H9 (cell line): Measurements from ENCODE around the gene INPP5A. TPM values are rescaled to one million over a fixed set of nuclear protein-coding genes. Genes with fewer than 3 reads are reported as not detected.

Experiments
- DNase-seq: peaks from one replicate; pipeline ENCODE4 v3.0.0-alpha.2; 2017
- H2AFZ ChIP-seq: one replicate; pipeline ENCODE4 v1.6.1; 2013; ENCODE audit warnings: mild to moderate bottlenecking, low read length, control low read depth, moderate library complexity
- H2AK5ac ChIP-seq: 2 replicates; pipeline ENCODE4 v1.6.1; 2013; ENCODE audit warnings: low read length, control low read depth, mixed read lengths; ENCODE audit not compliant: insufficient read length
- H2BK120ac ChIP-seq: one replicate; pipeline ENCODE4 v1.6.1; 2013; ENCODE audit warnings: low read depth, mild to moderate bottlenecking, low read length, control low read depth, inconsistent platforms; ENCODE audit not compliant: poor library complexity, severe bottlenecking
- H2BK12ac ChIP-seq: 2 replicates; pipeline ENCODE4 v1.6.1; 2013; ENCODE audit warnings: low read length, control low read depth, mixed read lengths, low read depth; ENCODE audit not compliant: insufficient read length
- H2BK15ac ChIP-seq: 2 replicates; pipeline ENCODE4 v1.6.1; 2013; ENCODE audit warnings: low read depth, low read length, control low read depth
- H2BK20ac ChIP-seq: one replicate; pipeline ENCODE4 v1.6.1; 2013; ENCODE audit warnings: low read depth, mild to moderate bottlenecking, low read length, control low read depth, inconsistent platforms; ENCODE audit not compliant: poor library complexity, severe bottlenecking
- H2BK5ac ChIP-seq: 2 replicates; pipeline ENCODE4 v1.6.1; 2013; ENCODE audit warnings: low read length, control low read depth, mixed read lengths; ENCODE audit not compliant: insufficient read length
- H3K14ac ChIP-seq: 2 replicates; pipeline ENCODE4 v1.6.1; 2013; ENCODE audit warnings: low read length, control low read depth; ENCODE audit not compliant: insufficient read depth
- H3K18ac ChIP-seq: 2 replicates; pipeline ENCODE4 v1.6.1; 2013; ENCODE audit warnings: low read depth, mild to moderate bottlenecking, mixed read lengths, low read length, control low read depth; ENCODE audit not compliant: insufficient read length
- H3K23ac ChIP-seq: 2 replicates; pipeline ENCODE4 v1.6.1; 2013; ENCODE audit warnings: low read length, control low read depth, mixed read lengths, low read depth; ENCODE audit not compliant: insufficient read length
- H3K23me2 ChIP-seq: 2 replicates; pipeline ENCODE4 v1.6.1; 2013; ENCODE audit warnings: low read depth, mild to moderate bottlenecking, mixed read lengths, low read length, control low read depth; ENCODE audit not compliant: insufficient read length, poor library complexity, severe bottlenecking
- H3K27ac ChIP-seq: 2 replicates; pipeline ENCODE4 v1.5.1; 2013; ENCODE audit warnings: low read length, control low read depth, mixed read lengths, low read depth; ENCODE audit not compliant: insufficient read length
- H3K27me3 ChIP-seq: 2 replicates; pipeline ENCODE4 v1.6.1; 2013; ENCODE audit warnings: low read length, control low read depth, inconsistent platforms; ENCODE audit not compliant: insufficient read depth
- H3K4ac ChIP-seq: 2 replicates; pipeline ENCODE4 v1.6.1; 2013; ENCODE audit warnings: low read depth, mild to moderate bottlenecking, control low read depth, inconsistent platforms, low read length, moderate library complexity
- H3K4me1 ChIP-seq: 2 replicates; pipeline ENCODE4 v1.6.1; 2013; ENCODE audit warnings: low read length, control low read depth, inconsistent platforms; ENCODE audit not compliant: insufficient read depth
- H3K4me2 ChIP-seq: 2 replicates; pipeline ENCODE4 v1.6.1; 2013; ENCODE audit warnings: low read length, control low read depth, mixed read lengths; ENCODE audit not compliant: insufficient read length, insufficient read depth
- H3K56ac ChIP-seq: 2 replicates; pipeline ENCODE4 v1.6.1; 2013; ENCODE audit warnings: low read depth, mild to moderate bottlenecking, mixed read lengths, low read length, control low read depth; ENCODE audit not compliant: insufficient read length
- H3K79me1 ChIP-seq: 2 replicates; pipeline ENCODE4 v1.6.1; 2013; ENCODE audit warnings: low read depth, mild to moderate bottlenecking, moderate library complexity, low read length, control low read depth, inconsistent platforms; ENCODE audit not compliant: insufficient read depth, poor library complexity, severe bottlenecking
- H3K79me2 ChIP-seq: 2 replicates; pipeline ENCODE4 v1.6.1; 2013; ENCODE audit warnings: low read length, control low read depth, inconsistent platforms; ENCODE audit not compliant: insufficient read depth
- H3K9ac ChIP-seq: 2 replicates; pipeline ENCODE4 v1.6.1; 2013; ENCODE audit warnings: low read length, control low read depth, mixed read lengths; ENCODE audit not compliant: insufficient read length; ENCODE audit errors: extremely low read depth
- H3K9me3 ChIP-seq: one replicate; pipeline ENCODE4 v1.6.1; 2013; ENCODE audit warnings: low read depth, low read length, inconsistent platforms; ENCODE audit not compliant: control insufficient read depth
- H3T11ph ChIP-seq: one replicate; pipeline ENCODE4 v1.6.1; 2013; ENCODE audit warnings: mild to moderate bottlenecking, low read length, control low read depth, inconsistent platforms
- H4K20me1 ChIP-seq: one replicate; pipeline ENCODE4 v1.6.1; 2013; ENCODE audit not compliant: control insufficient read depth, insufficient read length, insufficient read depth
- H4K5ac ChIP-seq: 2 replicates; pipeline ENCODE4 v1.6.1; 2013; ENCODE audit warnings: low read depth, mild to moderate bottlenecking, mixed read lengths, low read length, control low read depth; ENCODE audit not compliant: insufficient read length
- H4K8ac ChIP-seq: replicated peaks from 2 replicates; pipeline ENCODE4 v1.6.1; 2013; ENCODE audit warnings: low read length, control low read depth, mixed read lengths, low read depth; ENCODE audit not compliant: insufficient read length
- H4K91ac ChIP-seq: 2 replicates; pipeline ENCODE4 v1.6.1; 2013; ENCODE audit warnings: low read depth, mild to moderate bottlenecking, moderate library complexity, mixed read lengths, low read length, control low read depth; ENCODE audit not compliant: insufficient read length
- H3K27ac Mint-ChIP-seq, 3 experiments: 2 replicates in 2 of 3; 3 replicates in 1 of 3; pipeline ENCODE4 v1.8.0; 2020 to 2021; ENCODE audit warnings: mixed read lengths in 3 of 3, mild to moderate bottlenecking in 1 of 3, moderate library complexity in 1 of 3
- H3K27me3 Mint-ChIP-seq: 2 replicates; pipeline ENCODE4 v1.8.0; 2021; ENCODE audit warnings: low read depth, mild to moderate bottlenecking, moderate library complexity, mixed read lengths
- H3K36me3 Mint-ChIP-seq, 3 experiments: 2 replicates in 2 of 3; 3 replicates in 1 of 3; pipeline ENCODE4 v1.8.0; 2020 to 2021; ENCODE audit warnings: low read depth in 3 of 3, mixed read lengths in 3 of 3; ENCODE audit not compliant: insufficient read depth in 1 of 3
- H3K4me1 Mint-ChIP-seq, 2 experiments: 2 replicates each; pipeline ENCODE4 v1.8.0; 2020; ENCODE audit warnings: mixed read lengths in 2 of 2
- H3K4me3 Mint-ChIP-seq, 2 experiments: 2 replicates in 1 of 2; 3 replicates in 1 of 2; pipeline ENCODE4 v1.8.0; 2020 to 2021; ENCODE audit warnings: mild to moderate bottlenecking in 2 of 2, mixed read lengths in 2 of 2, moderate library complexity in 1 of 2
- H3K9me3 Mint-ChIP-seq, 2 experiments: 2 replicates in 1 of 2; 3 replicates in 1 of 2; pipeline ENCODE4 v1.8.0; 2020; ENCODE audit warnings: mild to moderate bottlenecking in 2 of 2, mixed read lengths in 2 of 2, moderate library complexity in 1 of 2
- WGBS: extraction: QIAGEN DNeasy Blood & Tissue Kit; methylation state at CpG from one replicate; pipeline ENCODE4 v1.1.7; 2013; ENCODE audit warnings: missing lambda C conversion rate, low lambda C conversion rate, mixed read lengths; ENCODE audit not compliant: insufficient read length; ENCODE audit errors: extremely low coverage; 5-methylcytosine and 5-hydroxymethylcytosine counted together
- total RNA-seq: library from RNA; stranded (reverse); gene quantifications from 2 replicates; pipeline ENCODE4 v1.2.1, GENCODE V29; 2021
- TF ChIP-seq, protein P1 (sequence below): fragments of 200-600 bp; sonication (generic); conservative IDR thresholded peaks from 3 replicates; pipeline ENCODE4 v1.8.0; 2021; ENCODE audit warnings: antibody characterized with exemption, mild to moderate bottlenecking

The INPP5A gene
- total RNA-seq, 1 experiment from 2014 or later: 17.7 TPM

DNA sequence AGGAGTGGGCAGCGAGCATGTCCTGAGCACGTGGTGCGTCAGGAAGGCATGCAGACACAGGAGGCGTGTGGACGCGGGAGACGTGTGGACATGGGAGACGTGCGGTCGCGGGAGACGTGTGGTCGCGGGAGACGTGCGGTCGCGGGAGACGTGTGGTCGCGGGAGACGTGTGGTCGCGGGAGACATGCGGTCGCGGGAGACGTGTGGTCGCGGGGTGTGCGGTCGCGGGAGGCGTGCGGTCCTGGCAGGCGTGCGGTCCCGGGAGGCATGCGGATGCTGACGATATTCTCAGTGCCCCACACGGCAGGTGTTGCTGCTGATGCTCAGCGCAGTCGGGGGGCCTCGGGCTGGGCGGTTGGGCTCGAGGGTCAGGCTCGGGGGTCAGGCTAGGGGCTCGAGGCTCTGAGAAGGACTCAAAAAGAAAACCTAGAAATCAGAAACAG lies 154.1 kb downstream of the INPP5A start:
- Histone ChIP-seq H3K23ac (no peak overlapping the region), H2BK15ac (no peak overlapping the region), H3K79me1 (no peaks in the 10 kb centered on the region), H3K18ac (no peak overlapping the region), H3K4me1 (no peaks in the 10 kb centered on the region), H3K14ac (no peak overlapping the region), H3K9ac (no peak overlapping the region), H3K4me2 (no peak overlapping the region), H2AK5ac (no peak overlapping the region), H2BK12ac (no peak overlapping the region), H3K27me3 (no peaks in the 10 kb centered on the region), H4K20me1 (peaks cover 5% of the 10 kb centered on the region), H2BK5ac (no peak overlapping the region), H2BK120ac (no peak overlapping the region), H3K23me2 (no peaks in the 10 kb centered on the region), H3K79me2 (no peaks in the 10 kb centered on the region), H3K56ac (no peak overlapping the region), H4K5ac (no peak overlapping the region), H3T11ph (no peak overlapping the region), H3K27ac (no peak overlapping the region), H3K4ac (no peak overlapping the region), H2AFZ (no peak overlapping the region), H3K9me3 (no peaks in the 10 kb centered on the region), H4K8ac (no peak overlapping the region), H4K91ac (no peak overlapping the region), H2BK20ac (no peak overlapping the region)
- Mint-ChIP-seq H3K4me1 (peaks cover 4 to 5% of the 10 kb centered on the region in 2 experiments; a peak in 3 of 4 replicates), H3K36me3 (peaks cover 0 to 2% (median 0%) of the 10 kb centered on the region in 3 experiments; a peak in 2 of 7 replicates), H3K27me3 (peaks cover 2% of the 10 kb centered on the region; the same call in 1 of the 2 replicates), H3K4me3 (no peak overlapping the region), H3K9me3 (peaks cover 10 to 21% of the 10 kb centered on the region in 2 experiments; a peak in 4 of 5 replicates), H3K27ac (no peak overlapping the region)
- no CpG with 5 or more reads among the region's 48 CpGs for WGBS
- peak; percentile 21 for DNase-seq
- TF ChIP-seq, protein P1, sequence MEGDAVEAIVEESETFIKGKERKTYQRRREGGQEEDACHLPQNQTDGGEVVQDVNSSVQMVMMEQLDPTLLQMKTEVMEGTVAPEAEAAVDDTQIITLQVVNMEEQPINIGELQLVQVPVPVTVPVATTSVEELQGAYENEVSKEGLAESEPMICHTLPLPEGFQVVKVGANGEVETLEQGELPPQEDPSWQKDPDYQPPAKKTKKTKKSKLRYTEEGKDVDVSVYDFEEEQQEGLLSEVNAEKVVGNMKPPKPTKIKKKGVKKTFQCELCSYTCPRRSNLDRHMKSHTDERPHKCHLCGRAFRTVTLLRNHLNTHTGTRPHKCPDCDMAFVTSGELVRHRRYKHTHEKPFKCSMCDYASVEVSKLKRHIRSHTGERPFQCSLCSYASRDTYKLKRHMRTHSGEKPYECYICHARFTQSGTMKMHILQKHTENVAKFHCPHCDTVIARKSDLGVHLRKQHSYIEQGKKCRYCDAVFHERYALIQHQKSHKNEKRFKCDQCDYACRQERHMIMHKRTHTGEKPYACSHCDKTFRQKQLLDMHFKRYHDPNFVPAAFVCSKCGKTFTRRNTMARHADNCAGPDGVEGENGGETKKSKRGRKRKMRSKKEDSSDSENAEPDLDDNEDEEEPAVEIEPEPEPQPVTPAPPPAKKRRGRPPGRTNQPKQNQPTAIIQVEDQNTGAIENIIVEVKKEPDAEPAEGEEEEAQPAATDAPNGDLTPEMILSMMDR: no peak
